ENCODE results near the gene SLC30A10. TPM values are rescaled to one million over a fixed set of nuclear protein-coding genes. Genes with fewer than 3 reads are reported as not detected.

SLC30A10 gene
- polyA plus RNA-seq, 1 donor (not counting 4 experiments of a cell fraction or from before 2014, with no cell fraction given), result 0.03 TPM

- H3K9ac ChIP-seq (ENCODE audit: control insufficient read depth, extremely low read depth, insufficient read depth, low read length), result no peak overlapping the region
- TF ChIP-seq CTCF (optimal IDR thresholded peaks at IDR 0.05 in 1 of 3, IDR thresholded peaks at IDR 0.05 in 1 of 3, conservative IDR thresholded peaks at IDR 0.05 in 1 of 3; ENCODE audit: extremely low read depth in 1 of 3, insufficient read depth in 2 of 3, low read length in 3 of 3) (no peak), EZH2 (IDR thresholded peaks at IDR 0.05; ENCODE audit: low read length) (no peak)
- no peak overlapping the region for H3K27ac ChIP-seq (ENCODE audit: control insufficient read depth, insufficient read depth, low read length)
- dilution Hi-C loops (cut with MboI; ENCODE audit: extremely low pct_ligation_motif_present, low sequenced_read_pairs), result no loop called here
- no peak overlapping the region for H3K4me2 ChIP-seq (ENCODE audit: control insufficient read depth, extremely low read depth, insufficient read depth, low read depth, low read length)
- H3K79me2 ChIP-seq (ENCODE audit: control insufficient read depth, insufficient read depth, low read length), result no peaks in the 10 kb centered on the region
- H3K9me3 ChIP-seq (ENCODE audit: control insufficient read depth, low read depth, low read length), result no peaks in the 10 kb centered on the region
- H3K9me1 ChIP-seq (ENCODE audit: control insufficient read depth, extremely low read depth, insufficient read depth, low read length), result no peaks in the 10 kb centered on the region
- FAIRE-seq, result no peak
- H3K4me3 ChIP-seq (ENCODE audit: control insufficient read depth in 2 of 3, extremely low read depth in 1 of 3, insufficient read depth in 2 of 3, low read depth in 1 of 3, low read length in 3 of 3), result no peak overlapping the region
- DNase-seq (ENCODE audit: low read depth, low spot score), result no peak
- H3K4me1 ChIP-seq (ENCODE audit: control insufficient read depth, extremely low read depth, insufficient read depth, low read length), result no peaks in the 10 kb centered on the region
- H2AFZ ChIP-seq (ENCODE audit: control insufficient read depth, low read length), result no peak overlapping the region
- no peaks in the 10 kb centered on the region for H3K27me3 ChIP-seq (ENCODE audit: control insufficient read depth, extremely low read depth, insufficient read depth, low read length)
- H3K36me3 ChIP-seq (ENCODE audit: control insufficient read depth in 2 of 2, extremely low read depth in 1 of 2, insufficient read depth in 2 of 2, low read length in 2 of 2), result no peaks in the 10 kb centered on the region
- H4K20me1 ChIP-seq (ENCODE audit: control insufficient read depth, extremely low read depth, insufficient read depth, low read length), result no peaks in the 10 kb centered on the region
Observed at GRCh38 chr1:219945795-219946194, 17.4 kb upstream of the SLC30A10 start.

- no peak overlapping the region for H3K4me2 ChIP-seq (ENCODE audit: control insufficient read depth, extremely low read depth, insufficient read depth, low read depth, low read length)
- H3K27ac ChIP-seq (ENCODE audit: control insufficient read depth, insufficient read depth, low read length), result no peak overlapping the region
- no peaks in the 10 kb centered on the region for H4K20me1 ChIP-seq (ENCODE audit: control insufficient read depth, extremely low read depth, insufficient read depth, low read length)
- no peaks in the 10 kb centered on the region for H3K9me1 ChIP-seq (ENCODE audit: control insufficient read depth, extremely low read depth, insufficient read depth, low read length)
- no peak overlapping the region for H3K4me3 ChIP-seq (ENCODE audit: control insufficient read depth in 2 of 3, extremely low read depth in 1 of 3, insufficient read depth in 2 of 3, low read depth in 1 of 3, low read length in 3 of 3)
- no peak for FAIRE-seq
- H3K9me3 ChIP-seq (ENCODE audit: control insufficient read depth, low read depth, low read length), result no peaks in the 10 kb centered on the region
- no peak overlapping the region for H2AFZ ChIP-seq (ENCODE audit: control insufficient read depth, low read length)
- TF ChIP-seq EZH2 (IDR thresholded peaks at IDR 0.05; ENCODE audit: low read length) (no peak), CTCF (optimal IDR thresholded peaks at IDR 0.05 in 1 of 3, IDR thresholded peaks at IDR 0.05 in 1 of 3, conservative IDR thresholded peaks at IDR 0.05 in 1 of 3; ENCODE audit: extremely low read depth in 1 of 3, insufficient read depth in 2 of 3, low read length in 3 of 3) (no peak)
- dilution Hi-C loops (cut with MboI; ENCODE audit: extremely low pct_ligation_motif_present, low sequenced_read_pairs), result no loop called here
- no peaks in the 10 kb centered on the region for H3K4me1 ChIP-seq (ENCODE audit: control insufficient read depth, extremely low read depth, insufficient read depth, low read length)
- peaks cover 3% of the 10 kb centered on the region for H3K27me3 ChIP-seq (ENCODE audit: control insufficient read depth, extremely low read depth, insufficient read depth, low read length)
- H3K9ac ChIP-seq (ENCODE audit: control insufficient read depth, extremely low read depth, insufficient read depth, low read length), result no peak overlapping the region
- no peaks in the 10 kb centered on the region for H3K36me3 ChIP-seq (ENCODE audit: control insufficient read depth in 2 of 2, extremely low read depth in 1 of 2, insufficient read depth in 2 of 2, low read length in 2 of 2)
- no peaks in the 10 kb centered on the region for H3K79me2 ChIP-seq (ENCODE audit: control insufficient read depth, insufficient read depth, low read length)
- DNase-seq (ENCODE audit: low read depth, low spot score), result no peak
Observed at GRCh38 chr1:219941179-219942118, 13.1 kb upstream of the SLC30A10 start.

Measured in keratinocyte (primary cell).